ENCODE results near the gene UBE2Z. TPM values are rescaled to one million over a fixed set of nuclear protein-coding genes. Genes with fewer than 3 reads are reported as not detected.

UBE2Z gene
- total RNA-seq, 1 donor from 2014 or later = 55.2 TPM

DNA sequence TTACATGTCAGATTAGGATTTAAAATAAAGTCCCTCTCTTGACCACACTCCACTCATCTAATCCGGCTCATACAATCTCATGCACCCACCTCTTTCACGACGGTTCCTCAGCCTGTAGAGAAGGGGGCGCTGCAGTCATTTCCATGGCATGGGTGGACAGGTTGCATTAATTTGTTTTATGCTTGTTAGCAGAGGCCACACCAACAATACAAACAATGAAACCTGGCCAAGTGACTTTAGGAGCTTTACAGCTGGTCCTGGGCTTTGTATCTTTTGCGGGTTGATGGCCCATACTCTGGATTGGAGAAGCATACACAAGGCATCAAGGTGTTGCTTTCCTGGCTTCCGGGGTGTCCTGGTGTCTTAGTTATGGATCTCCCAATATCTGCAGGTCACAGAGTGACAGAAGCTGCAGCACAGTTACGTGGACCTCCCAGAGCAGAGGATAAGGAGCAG lies 46.1 kb downstream of the UBE2Z start:
- peak; percentile 37 to 63 for DNase-seq (ENCODE audit: low read depth in 2 of 2)

DNA sequence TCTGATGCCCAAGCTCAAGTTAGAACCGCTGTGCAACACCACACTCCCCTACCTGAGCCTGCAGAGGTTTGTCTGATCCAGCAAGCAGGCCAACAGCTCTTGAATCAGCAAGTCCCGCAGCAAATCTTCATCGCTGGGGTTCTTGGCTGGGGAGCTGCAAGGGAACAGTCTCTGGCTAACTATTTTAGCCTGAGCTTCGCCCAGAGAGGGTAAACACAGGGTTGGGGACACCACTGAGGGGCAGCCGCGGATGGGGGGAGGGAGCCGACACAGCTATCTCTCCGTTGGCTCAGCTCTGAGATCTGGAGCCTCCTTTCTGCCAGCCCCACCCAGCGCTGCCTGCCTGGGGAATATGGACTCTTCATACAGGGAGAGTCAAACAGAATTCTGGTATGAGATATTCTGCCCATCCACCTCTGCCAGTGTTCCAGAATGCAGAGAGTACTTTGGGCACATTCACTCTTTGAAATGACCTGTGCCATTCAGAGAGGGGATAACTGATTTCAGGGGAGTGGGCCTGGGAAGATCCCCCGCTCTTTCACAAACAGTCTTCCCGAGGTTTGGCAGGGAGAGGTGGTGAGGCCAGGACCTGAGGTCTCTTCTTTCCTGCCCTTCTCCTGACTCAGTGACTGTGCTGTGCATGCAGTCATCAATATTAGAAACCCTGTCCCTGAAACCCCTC lies 52.8 kb downstream of the UBE2Z start:
- DNase-seq (ENCODE audit: low read depth in 2 of 2) = no peak

DNA sequence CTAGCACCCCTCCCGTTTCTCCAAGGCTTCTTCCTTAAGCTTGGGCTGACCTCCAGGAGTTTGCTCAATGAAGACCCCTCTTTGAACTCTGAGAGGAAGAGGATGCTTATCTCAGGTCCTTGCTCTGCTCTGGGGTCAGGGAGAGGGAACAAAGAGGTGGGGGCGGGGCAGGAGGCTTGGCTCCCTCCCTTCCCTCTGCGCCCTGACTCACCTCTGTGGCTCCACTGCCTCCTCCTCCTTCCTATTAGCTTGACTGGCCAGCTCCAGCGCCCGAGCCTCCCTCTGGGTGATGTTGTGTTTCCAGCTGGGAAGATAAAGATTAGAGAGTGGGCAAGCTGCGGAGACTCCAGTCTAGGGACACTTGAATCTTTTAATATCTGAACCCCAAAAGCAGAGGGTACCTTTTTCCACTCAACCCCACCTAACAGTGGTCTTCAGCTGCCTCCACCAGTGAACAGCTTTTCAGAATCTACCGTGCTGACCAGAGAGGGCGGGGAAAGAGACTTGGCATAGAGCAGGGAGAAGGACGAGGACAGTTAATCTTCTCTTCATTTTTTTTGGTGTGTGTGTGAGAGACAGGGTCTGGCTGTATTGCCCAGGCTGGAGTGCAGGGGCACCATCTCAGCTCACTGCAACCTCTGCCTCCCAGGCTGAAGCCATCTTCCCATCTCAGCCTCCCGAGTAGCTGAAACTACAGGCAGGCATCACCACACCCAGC lies 53.5 kb downstream of the UBE2Z start:
- DNase-seq (ENCODE audit: low read depth in 2 of 2) = peak in 1 of 2 donors; percentile 45

DNA sequence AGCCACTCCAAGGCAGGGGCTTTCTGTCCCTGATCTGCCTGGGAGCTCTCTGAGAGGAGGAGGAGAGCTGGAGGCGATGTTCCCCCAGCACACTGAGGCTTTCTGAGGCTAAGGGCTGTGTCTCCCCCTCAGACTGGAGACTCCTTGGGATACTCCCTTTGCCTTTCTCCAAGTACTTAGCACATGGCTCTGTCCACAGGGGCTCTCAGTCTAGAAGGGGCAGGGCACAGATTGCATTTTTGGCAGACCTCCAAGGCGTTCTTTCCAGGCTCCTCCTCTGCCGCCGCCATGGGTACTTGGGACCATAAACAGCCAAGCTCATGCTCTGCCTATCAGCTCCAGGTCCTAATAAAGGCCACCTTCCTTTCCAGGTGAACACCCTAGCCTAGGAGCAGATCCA lies 62.0 kb downstream of the UBE2Z start:
- no peak for DNase-seq (ENCODE audit: low read depth in 2 of 2)

DNA sequence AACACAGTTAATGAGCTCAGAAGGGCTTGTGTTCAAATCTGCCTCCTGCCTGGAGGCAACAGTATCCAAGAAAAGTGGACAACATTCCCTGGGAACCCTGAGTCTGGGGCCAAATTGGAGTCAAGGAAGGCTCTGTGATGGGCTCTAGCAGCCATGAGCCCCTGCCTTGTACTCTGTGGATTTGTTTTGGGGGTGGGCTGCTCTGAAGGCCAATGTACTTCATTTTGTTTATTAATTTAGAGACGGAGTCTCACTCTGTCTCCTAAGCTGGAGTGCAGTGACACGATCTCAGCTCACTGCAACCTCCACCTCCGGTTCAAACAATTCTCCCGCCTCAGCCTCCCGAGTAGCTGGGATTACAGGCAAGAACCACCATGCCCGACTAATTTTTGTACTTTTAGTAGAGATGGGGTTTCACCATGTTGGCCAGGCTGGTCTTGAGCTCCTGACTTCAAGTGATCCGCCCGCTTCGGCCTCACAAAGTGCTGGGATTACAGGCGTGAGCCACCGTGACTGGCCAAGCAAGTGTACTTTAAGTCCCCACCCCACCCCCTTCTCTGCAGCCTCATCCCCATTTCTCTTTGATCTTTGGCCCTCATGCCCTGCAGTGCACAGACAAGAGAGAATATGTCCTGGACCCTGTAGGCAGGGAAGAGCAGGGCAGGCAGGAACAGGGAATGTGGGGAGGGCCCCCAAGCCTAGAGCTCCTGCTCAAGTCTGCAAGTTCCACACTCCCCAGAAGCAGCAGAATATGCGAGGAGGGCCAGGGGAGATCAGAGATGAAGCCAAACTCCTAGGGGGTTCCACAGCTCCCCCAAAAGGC lies 62.9 kb downstream of the UBE2Z start:
- DNase-seq (ENCODE audit: low read depth in 2 of 2) = no peak

DNA sequence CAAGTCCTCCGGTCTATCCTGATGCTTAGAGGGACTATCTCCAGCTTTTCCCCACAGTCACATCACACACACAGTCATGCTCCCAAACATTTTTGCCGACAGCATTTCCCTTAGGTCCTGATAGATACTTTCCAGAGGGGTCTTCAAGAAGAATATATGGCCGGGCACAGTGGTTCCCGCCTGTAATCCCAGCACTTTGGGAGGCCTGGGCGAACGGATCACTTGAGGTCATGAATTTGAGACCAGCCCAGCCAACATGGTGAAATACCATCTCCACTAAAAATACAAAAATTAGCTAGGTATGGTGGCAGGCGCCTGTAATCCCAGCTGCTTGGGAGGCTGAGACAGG lies 64.5 kb downstream of the UBE2Z start:
- no peak for DNase-seq (ENCODE audit: low read depth in 2 of 2)

DNA sequence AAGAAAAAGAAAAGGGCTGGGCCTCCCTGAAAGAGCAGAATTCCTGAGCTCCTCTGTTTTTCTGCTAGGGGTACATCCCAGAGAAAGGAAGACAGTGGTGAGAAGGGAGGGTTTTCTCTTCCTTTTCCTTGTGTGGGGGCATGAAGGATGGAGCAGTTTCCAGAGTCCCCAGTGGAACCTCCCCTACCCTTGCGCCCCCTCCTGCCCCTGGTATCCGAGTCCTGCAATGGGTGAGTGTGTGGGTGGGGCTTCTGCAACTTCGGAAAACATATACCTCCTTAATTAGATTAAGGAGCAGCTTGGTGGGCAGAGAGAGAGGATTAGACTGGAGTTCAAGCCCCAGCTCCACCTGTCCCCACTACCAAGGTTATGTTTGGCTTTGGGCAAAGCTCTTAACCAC lies 65.6 kb downstream of the UBE2Z start:
- DNase-seq (ENCODE audit: low read depth in 2 of 2) = no peak

Other genes starting within 250 kb of the UBE2Z start
- not detected in 2 replicates for gene PRAC1, start 185.9 kb upstream of the UBE2Z start, total RNA-seq
- gene PRAC2, start 185.2 kb upstream of the UBE2Z start, total RNA-seq = not detected in 2 replicates
- gene HOXB13, start 179.7 kb upstream of the UBE2Z start, total RNA-seq = under 0.01 TPM in 1 of 2 replicates, not detected in the other
- not detected in 2 replicates for gene TTLL6, start 91.2 kb upstream of the UBE2Z start, total RNA-seq
- gene CALCOCO2, start 77.4 kb upstream of the UBE2Z start, total RNA-seq = 19.6 and 31.7 TPM in 2 replicates
- gene ATP5MC1, start 15.6 kb upstream of the UBE2Z start, total RNA-seq = 31.0 and 45.1 TPM in 2 replicates
- 92.0 and 104 TPM in 2 replicates for gene SNF8, start 36.4 kb downstream of the UBE2Z start, total RNA-seq
- gene GIP, start 60.2 kb downstream of the UBE2Z start, total RNA-seq = not detected in 2 replicates
- gene IGF2BP1, start 89.0 kb downstream of the UBE2Z start, total RNA-seq = 0.20 and 0.65 TPM in 2 replicates
- gene B4GALNT2, start 224.4 kb downstream of the UBE2Z start, total RNA-seq = not detected in 2 replicates

All from lung microvascular endothelial cell (primary cell).